HuH-7 (cell line): ENCODE measurements around the gene PAXX.
A peak's percentile ranks its signal among the peaks of the same experiment; 100 is the strongest.

ENCODE experiments used
- DNase-seq: peaks from one replicate; pipeline ENCODE4 v3.0.0; 2011; ENCODE audit warnings: low spot score

Gene PAXX

GRCh38 chr9:136982232-136983051, 9.8 kb upstream of the PAXX start, which contains the start of gene LCNL1:
TSS of gene LCNL1 (plus strand) at chr9:136982993. CDS start at chr9:136983587, 594 bp downstream.
- no peak for DNase-seq

- no peak for DNase-seq
Measured at GRCh38 chr9:136983167-136983566, 9.1 kb upstream of the PAXX start.

GRCh38 chr9:136983656-136984314, 8.4 kb upstream of the PAXX start:
- DNase-seq = no peak

GRCh38 chr9:136984464-136985026, 7.7 kb upstream of the PAXX start:
- no peak for DNase-seq

- no peak for DNase-seq
Measured at GRCh38 chr9:136985027-136985602, 7.1 kb upstream of the PAXX start.

GRCh38 chr9:136985853-136986252, 6.4 kb upstream of the PAXX start:
- no peak for DNase-seq

- no peak for DNase-seq
Measured at GRCh38 chr9:136988872-136989271, 3.4 kb upstream of the PAXX start.

GRCh38 chr9:136990242-136990911, 1.8 kb upstream of the PAXX start:
- DNase-seq = no peak

GRCh38 chr9:136992819-136993369, 672 bp downstream of the PAXX start:
- no peak for DNase-seq

- DNase-seq = no peak
Measured at GRCh38 chr9:136994180-136994887, 2.1 kb downstream of the PAXX start.

GRCh38 chr9:136994888-136995230, 2.6 kb downstream of the PAXX start:
- DNase-seq = no peak

- no peak for DNase-seq
Measured at GRCh38 chr9:136995362-136995761, 3.1 kb downstream of the PAXX start.

GRCh38 chr9:136995772-136996311, 3.6 kb downstream of the PAXX start:
- no peak for DNase-seq

- peak; percentile 73 for DNase-seq
Measured at GRCh38 chr9:136996361-136997292, 4.4 kb downstream of the PAXX start, which contains the start of gene CLIC3. TSS of gene CLIC3 (minus strand) at chr9:136996568. CDS start at chr9:136996543, 25 bp downstream.

- DNase-seq = no peak
Measured at GRCh38 chr9:136997371-136997770, 5.1 kb downstream of the PAXX start.

GRCh38 chr9:136997830-136998234, 5.6 kb downstream of the PAXX start:
- DNase-seq = no peak

- no peak for DNase-seq
Measured at GRCh38 chr9:137000177-137000930, 8.1 kb downstream of the PAXX start.

GRCh38 chr9:137001857-137002645, 9.8 kb downstream of the PAXX start:
- DNase-seq = no peak
